GM18507 (cell line): ENCODE data around the gene MTPN.

ENCODE experiments used
- DNase-seq: peaks from one replicate; pipeline ENCODE4 v3.0.0; 2011; ENCODE audit warnings: low read depth; ENCODE audit not compliant: insufficient read length; ENCODE audit errors: extremely low spot score
- FAIRE-seq: peaks from 2 replicates; lab custom pipeline; 2011; peaks lifted over from hg19 to GRCh38; lab: Jason Lieb, UNC

MTPN gene

DNA sequence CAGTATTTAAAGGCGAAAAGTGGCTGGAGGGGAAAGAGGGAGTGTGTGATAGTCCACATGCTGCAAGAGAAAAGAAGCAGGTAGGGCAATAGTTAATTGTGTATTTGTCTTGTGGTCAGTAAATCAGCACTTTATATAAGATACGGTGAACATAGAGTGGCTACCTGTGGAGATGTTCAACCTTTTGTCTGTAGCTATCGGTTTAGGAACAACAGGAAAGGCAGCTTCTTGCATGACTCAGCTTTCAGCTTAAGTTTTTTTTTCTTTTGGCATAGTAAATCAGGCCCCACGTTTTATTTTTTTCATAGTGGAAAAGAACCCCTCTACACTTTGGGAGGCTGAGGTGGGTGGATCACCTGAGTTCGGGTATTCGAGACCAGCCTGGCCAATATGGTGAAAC is 14.2 kb upstream of the MTPN start:
- DNase-seq: no peak
- no peak for FAIRE-seq

DNA sequence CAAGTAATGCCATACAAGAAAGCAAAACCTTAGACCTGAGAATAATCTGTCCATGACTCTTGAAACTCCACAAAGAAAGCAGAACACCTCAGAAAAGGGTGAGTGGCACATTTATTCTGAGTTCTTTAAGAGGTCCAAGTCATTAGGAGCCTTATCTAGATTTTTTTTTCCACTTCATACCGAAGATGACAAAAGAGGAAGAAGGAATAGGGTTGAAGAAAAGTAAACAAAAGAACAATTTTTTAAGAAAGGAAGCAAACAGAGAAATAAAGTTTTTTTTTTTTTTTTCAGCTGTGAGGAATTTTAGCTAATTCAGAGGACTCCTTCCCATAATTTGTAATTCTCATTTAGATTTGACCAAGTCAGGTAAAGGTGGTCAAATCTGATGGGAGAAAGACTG is 13.1 kb upstream of the MTPN start:
- FAIRE-seq (peak; percentile 29), DNase-seq (no peak)

DNA sequence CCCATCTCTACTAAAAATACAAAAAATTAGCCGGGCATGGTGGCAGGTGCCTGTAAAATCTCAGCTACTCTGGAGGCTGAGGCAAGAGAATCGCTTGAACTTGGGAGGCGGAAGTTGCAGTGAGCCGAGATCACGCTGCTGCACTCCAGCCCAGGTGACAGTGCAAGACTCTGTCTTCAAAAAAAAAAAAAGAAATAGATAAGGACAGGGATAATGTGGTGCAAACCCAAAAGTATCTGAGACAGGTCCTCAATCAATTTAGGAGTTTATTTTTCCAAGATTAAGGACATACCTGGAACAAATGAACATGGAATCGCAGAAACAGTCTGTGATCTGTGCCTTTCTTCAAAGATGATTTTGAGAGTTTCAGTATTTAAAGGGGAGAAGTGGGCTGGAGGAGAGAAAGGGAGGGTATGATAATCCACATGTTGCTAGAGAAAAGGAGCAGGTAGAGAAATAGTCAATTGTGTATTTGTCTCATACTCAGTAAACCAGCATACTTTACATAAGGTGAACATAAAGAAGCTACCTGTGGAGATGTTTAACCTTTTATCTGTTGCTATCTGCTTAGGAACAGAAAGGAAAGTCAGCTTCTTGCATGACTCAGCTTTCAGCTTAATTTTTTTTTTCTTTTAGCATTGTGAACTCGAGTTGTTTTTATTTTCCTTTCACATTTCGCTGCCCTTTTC is 4.9 kb upstream of the MTPN start:
- no peak for FAIRE-seq

GRCh38 chr7:135980665-135981180 is 3.6 kb upstream of the MTPN start:
- DNase-seq: no peak
- peak; percentile 98 for FAIRE-seq

More for the DNA sequence above, 4.9 kb upstream of the MTPN start:
- no peak for DNase-seq

DNA sequence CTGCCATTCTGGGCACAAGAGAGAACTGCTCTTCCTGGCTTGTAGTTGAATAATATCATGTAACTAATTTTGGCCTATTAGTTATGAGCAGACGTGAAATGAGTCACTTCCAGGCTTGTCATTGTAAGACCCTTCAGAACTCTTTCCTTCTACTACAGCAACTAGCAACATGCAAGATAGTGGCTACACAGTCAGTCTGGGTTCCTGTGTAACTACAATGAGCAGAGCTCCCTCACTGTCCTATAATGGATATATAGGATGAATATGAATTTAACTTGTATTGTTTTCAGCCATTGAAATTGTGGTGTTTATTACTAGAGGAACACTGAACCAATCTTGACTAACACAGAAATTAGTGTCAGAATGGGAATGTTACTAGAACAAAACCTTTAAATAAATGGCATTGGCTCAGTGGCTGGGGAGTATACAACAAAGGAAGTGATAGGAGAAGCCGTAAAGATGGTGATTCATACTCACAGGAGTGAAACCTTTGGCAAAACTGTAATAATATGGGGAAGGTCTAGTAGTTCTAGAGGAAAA is 2.9 kb upstream of the MTPN start:
- FAIRE-seq: peak; percentile 5

GRCh38 chr7:135979471-135980011 is 2.4 kb upstream of the MTPN start:
- no peak for FAIRE-seq

More for the DNA sequence above, 2.9 kb upstream of the MTPN start:
- DNase-seq: no peak

GRCh38 chr7:135978624-135979023 is 1.5 kb upstream of the MTPN start:
- FAIRE-seq (no peak), DNase-seq (no peak)

More at GRCh38 chr7:135979471-135980011, 2.4 kb upstream of the MTPN start:
- no peak for DNase-seq

- no peak for FAIRE-seq
- DNase-seq: no peak
Measured at GRCh38 chr7:135977742-135978066, 545 bp upstream of the MTPN start.

GRCh38 chr7:135976312-135977006 is 700 bp downstream of the MTPN start:
- FAIRE-seq (peak; percentile 89), DNase-seq (no peak)

- no peak for FAIRE-seq
- DNase-seq: no peak
Measured at GRCh38 chr7:135975166-135975565, 2.0 kb downstream of the MTPN start.

DNA sequence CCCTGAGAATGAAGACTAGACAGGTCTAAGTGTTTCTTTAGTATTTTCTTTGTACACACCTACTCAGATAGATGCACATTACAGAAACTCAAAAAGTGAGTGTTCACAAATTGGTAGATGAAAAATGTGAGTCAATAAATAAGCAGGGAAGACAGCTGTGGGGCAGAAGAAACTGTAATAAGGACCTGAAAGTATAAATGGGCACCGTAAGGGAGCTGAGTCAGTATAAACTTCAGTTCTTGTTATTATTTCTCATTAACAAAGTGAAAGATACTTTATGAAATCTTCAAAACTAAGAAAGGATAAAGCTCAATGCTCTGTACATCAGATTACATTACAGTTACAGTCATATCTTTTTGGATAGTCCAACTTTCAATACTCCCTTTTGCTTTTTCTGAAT is 2.5 kb downstream of the MTPN start:
- no peak for DNase-seq
- peak; percentile 63 for FAIRE-seq

- no peak for DNase-seq
- no peak for FAIRE-seq
Measured at GRCh38 chr7:135971366-135971725, 5.8 kb downstream of the MTPN start.

DNA sequence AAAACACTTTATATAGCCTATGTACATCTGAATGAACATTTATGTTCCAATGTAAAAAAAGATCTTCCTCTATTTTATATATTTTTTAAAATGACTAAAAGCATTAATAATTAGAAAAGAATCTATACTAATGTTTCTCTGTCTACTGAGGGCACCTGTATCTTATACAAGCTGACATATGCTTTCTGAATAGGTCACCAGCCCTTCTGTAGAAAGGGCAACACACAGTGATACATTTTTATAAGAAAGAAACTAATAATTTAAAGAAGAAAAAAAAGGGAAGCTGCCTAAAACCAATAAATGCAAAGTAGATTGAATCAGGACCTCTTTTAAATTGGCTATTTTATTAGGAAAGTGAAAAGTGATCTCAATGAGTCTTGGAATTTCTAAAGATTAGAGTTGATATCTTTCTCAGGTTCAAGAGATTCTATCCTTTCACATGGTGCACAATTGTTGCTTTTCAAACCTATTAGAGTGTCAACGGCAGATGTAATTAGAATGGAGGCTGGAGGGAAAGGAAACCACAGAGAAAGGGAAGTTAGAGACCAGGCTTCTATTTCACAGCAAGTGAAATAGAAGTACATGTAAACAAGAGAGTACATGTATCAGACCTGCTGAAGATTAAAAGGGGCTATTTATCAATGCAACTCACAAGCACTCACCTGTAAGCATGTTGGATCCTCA is 6.3 kb downstream of the MTPN start:
- FAIRE-seq (peak; percentile 81), DNase-seq (no peak)

GRCh38 chr7:135970045-135970444 is 7.1 kb downstream of the MTPN start:
- no peak for DNase-seq
- FAIRE-seq: no peak

DNA sequence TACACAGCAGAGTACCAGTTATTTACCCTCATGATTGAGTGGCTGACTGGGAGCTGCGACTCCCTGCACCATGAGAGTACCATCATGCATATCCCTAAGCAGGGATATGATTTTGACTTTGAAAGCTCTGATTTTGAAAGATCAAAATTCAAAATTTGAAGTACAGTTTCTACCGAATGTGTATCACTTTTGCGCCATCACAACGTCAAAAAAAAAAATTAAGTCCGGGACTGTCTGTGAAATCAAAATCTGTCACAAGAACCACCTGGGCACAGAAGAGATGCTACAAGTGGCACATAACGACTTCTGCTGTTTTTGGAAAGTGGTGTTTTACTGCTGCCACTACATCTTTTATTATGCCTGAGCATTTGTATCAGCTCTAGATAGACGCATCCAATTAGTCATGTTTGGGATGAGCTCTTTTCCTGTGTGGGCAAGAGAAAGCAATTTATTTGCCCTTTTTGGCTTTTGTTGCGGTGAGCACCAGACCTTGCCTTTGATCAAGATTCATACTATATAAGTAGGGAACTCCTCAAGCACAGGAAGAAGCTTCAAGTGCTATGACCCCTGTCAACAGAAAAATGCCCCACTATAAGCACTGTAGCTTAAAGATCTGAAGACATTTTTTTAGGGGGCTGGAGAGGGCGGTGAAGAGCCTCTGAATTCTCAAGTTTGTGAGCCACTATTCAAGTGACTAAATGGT is 10.7 kb downstream of the MTPN start:
- FAIRE-seq (peak; percentile 29), DNase-seq (no peak)

DNA sequence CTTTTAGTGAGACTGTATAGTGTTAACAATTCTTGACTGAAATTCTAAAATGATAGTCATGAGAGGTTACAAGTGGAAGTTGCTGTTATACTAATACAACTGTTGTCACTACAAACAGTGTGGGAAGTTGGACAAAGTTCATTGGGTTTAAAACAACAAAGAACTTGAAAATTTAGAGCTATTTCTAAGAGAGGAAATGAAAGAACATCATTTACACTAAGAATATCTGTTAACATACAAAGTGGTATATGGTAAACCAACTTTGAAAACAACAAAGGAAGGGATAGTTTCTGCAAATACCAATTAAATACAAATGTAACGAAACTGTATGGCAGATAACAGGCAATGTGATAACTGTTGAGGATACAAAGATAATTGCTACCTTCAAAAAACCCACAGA is 11.6 kb downstream of the MTPN start:
- FAIRE-seq: peak; percentile 56
- DNase-seq: no peak

- DNase-seq (no peak), FAIRE-seq (no peak)
Measured at GRCh38 chr7:135964791-135965190, 12.4 kb downstream of the MTPN start.

DNA sequence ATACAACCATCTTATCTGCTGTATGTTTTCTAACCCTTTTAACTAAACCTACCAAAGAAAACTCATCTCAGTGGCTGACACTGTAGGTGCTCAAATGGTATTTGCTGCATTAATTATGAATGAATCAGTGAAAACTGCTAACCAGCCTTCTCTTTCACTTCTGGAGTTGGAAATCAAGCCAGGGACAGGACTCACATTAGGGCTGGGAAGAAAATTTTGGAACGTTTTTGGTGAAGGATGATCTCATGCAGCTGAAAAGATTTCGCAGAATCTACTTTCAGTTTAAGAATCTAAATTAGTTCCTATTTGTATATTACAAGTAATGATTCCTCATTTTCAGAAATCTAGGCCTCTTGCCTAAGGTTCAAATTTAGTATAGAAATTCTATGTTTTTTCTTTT is 12.9 kb downstream of the MTPN start:
- DNase-seq (no peak), FAIRE-seq (peak; percentile 52)

DNA sequence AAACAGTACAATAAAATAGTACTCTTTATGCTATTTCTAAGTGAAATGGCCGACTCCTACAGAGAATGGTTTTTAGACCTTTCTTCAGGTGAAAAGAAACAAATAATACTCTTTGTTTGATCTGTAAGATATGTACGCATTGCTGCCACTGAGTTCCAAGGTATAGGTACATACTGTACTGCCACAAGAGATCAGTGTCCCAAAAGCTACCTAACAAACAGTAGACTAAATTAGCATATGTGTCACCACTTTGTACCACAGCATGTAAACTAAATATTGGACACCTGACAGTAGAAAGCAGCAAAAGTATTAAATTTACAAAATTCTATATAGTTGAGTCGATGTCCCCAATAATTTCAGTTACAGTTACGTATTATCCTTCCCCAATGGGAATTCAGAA is 14.4 kb downstream of the MTPN start:
- DNase-seq (no peak), FAIRE-seq (no peak)
